GM19455 (cell line): ENCODE data around the gene PCDHA7.
"Not testable (repeated sequence)": the region's sequence is repeated elsewhere in the genome, so short reads cannot be mapped to it uniquely, and the experiment has no call there.

Experiments used
- ATAC-seq: cut with Tn5 transposase; IDR thresholded peaks from one replicate; pipeline ENCODE4 v1.9.1; 2021; ENCODE audit not compliant: unreplicated experiment

The PCDHA7 gene

GRCh38 chr5:140821375-140822280 is 12.4 kb upstream of the PCDHA7 start, which contains the start of gene PCDHA5:
Gene PCDHA5, plus strand, starts transcription at chr5:140821613.
- no peak for ATAC-seq

DNA sequence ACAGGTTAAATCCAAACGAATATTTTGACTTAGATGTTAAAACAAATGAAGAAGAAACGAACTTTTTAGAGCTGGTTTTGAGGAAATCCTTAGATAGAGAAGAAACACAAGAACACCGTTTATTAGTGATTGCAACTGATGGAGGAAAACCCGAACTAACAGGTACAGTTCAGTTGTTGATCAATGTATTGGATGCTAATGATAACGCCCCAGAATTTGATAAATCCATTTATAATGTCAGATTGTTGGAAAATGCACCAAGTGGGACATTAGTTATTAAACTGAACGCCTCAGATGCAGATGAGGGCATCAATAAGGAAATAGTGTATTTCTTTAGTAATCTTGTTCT is 11.8 kb upstream of the PCDHA7 start:
- no peak for ATAC-seq

DNA sequence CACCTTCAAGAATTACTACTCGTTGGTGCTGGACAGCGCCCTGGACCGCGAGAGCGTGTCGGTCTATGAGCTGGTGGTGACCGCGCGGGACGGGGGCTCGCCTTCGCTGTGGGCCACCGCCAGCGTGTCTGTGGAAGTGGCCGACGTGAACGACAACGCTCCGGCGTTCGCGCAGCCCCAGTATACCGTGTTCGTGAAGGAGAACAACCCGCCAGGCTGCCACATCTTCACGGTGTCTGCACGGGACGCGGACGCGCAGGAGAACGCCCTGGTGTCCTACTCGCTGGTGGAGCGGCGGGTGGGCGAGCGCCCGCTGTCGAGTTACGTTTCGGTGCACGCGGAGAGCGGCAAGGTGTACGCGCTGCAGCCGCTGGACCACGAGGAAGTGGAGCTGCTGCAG is 11.1 kb upstream of the PCDHA7 start:
- not testable (repeated sequence) for ATAC-seq

GRCh38 chr5:140823475-140823874 is 10.6 kb upstream of the PCDHA7 start:
- ATAC-seq, result no peak

DNA sequence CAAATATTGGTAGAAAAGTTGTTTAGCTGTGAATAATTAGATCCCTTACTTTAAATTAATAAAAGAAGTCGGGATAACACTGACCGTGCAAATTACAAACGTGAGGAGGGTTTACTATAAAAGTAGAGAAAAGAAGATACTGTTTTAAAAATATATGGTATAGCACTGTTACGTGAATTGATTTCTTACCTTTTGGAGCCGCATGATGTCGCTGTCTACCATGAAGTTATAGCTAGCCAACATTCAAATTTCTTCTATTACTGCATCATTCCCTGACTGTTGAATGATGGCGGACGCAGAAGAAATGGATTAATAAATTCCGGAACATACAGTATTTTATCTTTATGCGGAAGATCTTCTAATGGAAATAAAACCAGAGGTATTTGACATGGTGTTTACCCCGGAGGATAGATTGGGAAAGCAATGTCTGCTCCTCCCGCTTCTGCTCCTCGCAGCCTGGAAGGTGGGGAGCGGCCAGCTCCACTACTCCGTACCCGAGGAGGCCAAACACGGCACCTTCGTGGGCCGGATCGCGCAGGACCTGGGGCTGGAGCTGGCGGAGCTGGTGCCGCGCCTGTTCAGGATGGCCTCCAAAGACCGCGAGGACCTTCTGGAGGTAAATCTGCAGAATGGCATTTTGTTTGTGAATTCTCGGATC is 6.2 kb upstream of the PCDHA7 start, which contains the start of gene PCDHA6:
Gene PCDHA6 (plus strand): TSS at position 257 of the 658 bp plus-strand sequence. CDS start 132 bp downstream, at position 389.
- ATAC-seq, result no peak

GRCh38 chr5:140828362-140828737 is 5.7 kb upstream of the PCDHA7 start:
- no peak for ATAC-seq

DNA sequence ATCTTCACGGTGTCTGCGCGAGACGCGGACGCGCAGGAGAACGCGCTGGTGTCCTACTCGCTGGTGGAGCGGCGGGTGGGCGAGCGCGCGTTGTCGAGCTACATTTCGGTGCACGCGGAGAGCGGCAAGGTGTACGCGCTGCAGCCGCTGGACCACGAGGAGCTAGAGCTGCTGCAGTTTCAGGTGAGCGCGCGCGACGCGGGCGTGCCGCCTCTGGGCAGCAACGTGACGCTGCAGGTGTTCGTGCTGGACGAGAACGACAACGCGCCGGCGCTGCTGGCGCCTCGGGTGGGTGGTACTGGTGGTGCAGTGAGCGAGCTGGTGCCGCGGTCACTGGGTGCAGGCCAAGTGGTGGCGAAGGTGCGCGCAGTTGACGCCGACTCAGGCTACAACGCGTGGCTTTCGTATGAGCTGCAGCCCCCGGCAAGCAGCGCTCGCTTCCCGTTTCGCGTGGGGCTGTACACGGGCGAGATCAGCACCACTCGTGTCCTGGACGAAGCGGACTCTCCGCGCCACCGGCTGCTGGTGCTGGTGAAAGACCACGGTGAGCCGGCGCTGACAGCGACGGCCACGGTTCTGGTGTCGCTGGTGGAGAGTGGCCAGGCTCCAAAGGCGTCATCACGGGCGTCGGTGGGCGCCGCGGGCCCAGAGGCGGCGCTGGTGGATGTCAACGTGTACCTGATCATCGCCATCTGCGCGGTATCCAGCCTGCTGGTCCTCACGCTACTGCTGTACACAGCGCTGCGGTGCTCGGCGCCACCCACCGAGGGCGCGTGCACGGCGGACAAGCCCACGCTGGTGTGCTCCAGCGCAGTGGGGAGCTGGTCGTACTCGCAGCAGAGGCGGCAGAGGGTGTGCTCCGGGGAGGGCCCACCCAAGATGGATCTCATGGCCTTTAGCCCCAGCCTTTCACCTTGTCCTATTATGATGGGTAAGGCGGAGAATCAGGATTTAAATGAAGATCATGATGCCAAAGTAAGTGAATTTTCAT is 4.3 kb upstream of the PCDHA7 start:
- not testable (repeated sequence) for ATAC-seq

DNA sequence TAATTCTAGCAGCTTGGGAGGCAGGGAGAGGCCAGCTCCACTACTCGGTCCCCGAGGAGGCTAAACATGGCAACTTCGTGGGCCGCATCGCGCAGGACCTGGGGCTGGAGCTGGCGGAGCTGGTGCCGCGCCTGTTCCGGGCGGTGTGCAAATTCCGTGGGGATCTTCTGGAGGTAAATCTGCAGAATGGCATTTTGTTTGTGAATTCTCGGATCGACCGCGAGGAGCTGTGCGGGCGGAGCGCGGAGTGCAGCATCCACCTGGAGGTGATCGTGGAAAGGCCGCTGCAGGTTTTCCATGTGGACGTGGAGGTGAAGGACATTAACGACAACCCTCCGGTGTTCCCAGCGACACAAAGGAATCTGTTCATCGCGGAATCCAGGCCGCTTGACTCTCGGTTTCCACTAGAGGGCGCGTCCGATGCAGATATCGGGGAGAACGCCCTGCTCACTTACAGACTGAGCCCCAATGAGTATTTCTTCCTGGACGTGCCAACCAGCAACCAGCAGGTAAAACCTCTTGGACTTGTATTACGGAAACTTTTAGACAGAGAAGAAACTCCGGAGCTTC is 455 bp downstream of the PCDHA7 start:
- not testable (repeated sequence) for ATAC-seq

- no peak for ATAC-seq
Measured at GRCh38 chr5:140835622-140836510, 1.8 kb downstream of the PCDHA7 start.

GRCh38 chr5:140840978-140841962 is 7.2 kb downstream of the PCDHA7 start, which contains the start of gene PCDHA8:
Gene PCDHA8, plus strand, starts transcription at chr5:140841187. Its CDS starts 135 bp downstream, at chr5:140841322.
- no peak for ATAC-seq

DNA sequence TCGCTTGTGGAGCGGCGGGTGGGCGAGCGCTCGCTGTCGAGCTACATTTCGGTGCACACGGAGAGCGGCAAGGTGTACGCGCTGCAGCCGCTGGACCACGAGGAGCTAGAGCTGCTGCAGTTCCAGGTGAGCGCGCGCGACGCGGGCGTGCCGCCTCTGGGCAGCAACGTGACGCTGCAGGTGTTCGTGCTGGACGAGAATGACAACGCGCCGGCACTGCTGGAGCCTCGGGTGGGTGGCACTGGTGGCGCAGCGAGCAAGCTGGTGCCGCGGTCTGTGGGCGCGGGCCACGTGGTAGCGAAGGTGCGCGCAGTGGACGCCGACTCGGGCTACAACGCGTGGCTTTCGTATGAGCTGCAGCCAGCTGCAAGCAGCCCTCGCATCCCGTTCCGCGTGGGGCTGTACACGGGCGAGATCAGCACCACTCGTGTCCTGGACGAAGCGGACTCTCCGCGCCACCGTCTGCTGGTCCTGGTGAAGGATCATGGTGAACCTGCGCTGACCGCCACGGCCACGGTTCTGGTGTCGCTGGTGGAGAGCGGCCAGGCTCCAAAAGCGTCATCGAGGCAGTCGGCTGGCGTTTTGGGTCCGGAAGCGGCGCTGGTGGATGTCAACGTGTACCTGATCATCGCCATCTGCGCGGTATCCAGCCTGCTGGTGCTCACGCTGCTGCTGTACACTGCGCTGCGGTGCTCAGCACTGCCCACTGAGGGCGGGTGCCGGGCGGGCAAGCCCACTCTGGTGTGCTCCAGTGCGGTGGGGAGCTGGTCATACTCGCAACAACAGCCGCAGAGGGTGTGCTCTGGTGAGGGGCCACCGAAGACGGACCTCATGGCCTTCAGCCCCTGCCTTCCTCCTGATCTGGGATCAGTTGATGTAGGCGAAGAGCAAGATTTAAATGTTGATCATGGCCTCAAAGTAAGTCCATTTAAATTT is 9.0 kb downstream of the PCDHA7 start:
- ATAC-seq, result no peak

DNA sequence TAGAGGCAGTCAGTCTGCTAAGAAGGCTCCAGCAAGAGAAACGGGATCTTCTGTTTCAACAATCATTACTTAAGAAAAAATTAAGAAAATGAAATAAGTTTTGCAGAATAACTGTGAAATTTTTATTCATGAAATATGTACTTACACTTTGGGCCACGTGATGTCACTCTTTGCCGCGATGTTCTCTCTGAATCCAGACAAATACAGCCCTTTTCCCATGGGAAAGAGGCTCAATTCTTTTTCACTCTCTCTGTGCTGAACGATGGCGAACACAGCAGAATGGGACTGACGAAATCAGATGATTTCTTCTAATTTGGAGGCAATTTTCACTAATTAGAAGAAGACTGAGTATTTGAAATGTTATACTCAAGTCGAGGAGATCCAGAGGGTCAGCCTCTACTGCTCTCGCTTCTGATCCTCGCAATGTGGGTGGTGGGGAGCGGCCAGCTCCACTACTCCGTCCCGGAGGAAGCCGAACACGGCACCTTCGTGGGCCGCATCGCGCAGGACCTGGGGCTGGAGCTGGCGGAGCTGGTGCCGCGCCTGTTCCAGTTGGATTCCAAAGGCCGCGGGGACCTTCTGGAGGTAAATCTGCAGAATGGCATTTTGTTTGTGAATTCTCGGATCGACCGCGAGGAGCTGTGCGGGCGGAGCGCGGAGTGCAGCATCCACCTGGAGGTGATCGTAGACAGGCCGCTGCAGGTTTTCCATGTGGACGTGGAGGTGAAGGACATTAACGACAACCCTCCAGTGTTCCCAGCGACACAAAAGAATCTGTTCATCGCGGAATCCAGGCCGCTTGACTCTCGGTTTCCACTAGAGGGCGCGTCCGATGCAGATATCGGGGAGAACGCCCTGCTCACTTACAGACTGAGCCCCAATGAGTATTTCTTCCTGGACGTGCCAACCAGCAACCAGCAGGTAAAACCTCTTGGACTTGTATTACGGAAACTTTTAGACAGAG is 14.4 kb downstream of the PCDHA7 start, which contains the start of gene PCDHA9:
Gene PCDHA9 (plus strand): TSS at position 244 of the 964 bp plus-strand sequence. CDS start 114 bp downstream, at position 358.
- ATAC-seq, result not testable (repeated sequence)

DNA sequence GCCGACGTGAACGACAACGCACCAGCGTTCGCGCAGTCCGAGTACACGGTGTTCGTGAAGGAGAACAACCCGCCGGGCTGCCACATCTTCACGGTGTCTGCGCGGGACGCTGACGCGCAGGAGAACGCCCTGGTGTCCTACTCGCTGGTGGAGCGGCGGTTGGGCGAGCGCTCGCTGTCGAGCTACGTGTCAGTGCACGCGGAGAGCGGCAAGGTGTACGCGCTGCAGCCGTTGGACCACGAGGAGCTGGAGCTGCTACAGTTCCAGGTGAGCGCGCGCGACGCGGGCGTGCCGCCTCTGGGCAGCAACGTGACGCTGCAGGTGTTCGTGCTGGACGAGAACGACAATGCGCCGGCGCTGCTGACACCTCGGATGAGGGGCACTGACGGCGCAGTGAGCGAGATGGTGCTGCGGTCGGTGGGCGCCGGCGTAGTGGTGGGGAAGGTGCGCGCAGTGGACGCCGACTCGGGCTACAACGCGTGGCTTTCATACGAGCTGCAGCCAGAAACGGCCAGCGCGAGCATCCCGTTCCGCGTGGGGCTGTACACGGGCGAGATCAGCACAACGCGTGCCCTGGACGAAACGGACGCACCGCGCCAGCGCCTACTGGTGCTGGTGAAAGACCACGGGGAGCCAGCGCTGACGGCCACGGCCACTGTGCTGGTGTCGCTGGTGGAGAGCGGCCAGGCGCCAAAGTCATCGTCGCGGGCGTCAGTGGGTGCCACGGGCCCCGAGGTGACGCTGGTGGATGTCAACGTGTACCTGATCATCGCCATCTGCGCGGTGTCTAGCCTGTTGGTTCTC is 16.0 kb downstream of the PCDHA7 start:
- not testable (repeated sequence) for ATAC-seq

DNA sequence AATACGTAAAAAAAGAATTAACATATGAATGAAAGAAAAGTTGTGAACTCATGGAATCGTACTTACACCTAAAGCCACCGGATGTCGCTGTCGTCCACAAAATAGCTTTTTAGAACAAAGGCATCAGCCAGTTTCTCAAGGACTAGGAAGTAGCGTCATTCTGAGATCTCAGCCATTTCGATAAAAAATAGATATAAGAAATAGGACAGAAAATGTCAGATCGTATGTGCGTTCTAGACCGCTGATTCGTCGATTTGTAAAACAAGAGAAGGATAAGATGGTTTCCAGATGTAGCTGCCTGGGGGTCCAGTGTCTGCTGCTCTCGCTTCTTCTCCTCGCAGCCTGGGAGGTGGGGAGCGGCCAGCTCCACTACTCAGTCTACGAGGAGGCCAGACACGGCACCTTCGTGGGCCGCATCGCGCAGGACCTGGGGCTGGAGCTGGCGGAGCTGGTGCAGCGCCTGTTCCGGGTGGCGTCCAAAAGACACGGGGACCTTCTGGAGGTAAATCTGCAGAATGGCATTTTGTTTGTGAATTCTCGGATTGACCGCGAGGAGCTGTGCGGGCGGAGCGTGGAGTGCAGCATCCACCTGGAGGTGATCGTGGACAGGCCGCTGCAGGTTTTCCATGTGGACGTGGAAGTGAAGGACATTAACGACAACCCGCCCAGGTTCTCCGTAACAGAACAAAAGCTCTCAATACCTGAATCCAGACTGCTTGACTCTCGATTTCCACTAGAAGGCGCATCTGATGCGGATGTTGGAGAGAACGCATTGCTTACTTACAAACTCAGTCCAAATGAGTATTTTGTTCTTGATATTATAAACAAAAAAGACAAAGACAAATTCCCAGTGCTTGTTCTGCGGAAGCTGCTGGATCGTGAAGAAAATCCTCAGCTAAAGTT is 22.0 kb downstream of the PCDHA7 start, which contains the start of gene PCDHA10:
Gene PCDHA10 (plus strand): TSS at position 126 of the 903 bp plus-strand sequence. CDS start 152 bp downstream, at position 278.
- ATAC-seq, result no peak
